ENCODE data around the gene FBXO31.
A peak's percentile ranks its signal among the peaks of the same experiment; 100 is the strongest.
"Not testable (repeated sequence)": the region's sequence is repeated elsewhere in the genome, so short reads cannot be mapped to it uniquely, and the experiment has no call there.

FBXO31 gene

DNA sequence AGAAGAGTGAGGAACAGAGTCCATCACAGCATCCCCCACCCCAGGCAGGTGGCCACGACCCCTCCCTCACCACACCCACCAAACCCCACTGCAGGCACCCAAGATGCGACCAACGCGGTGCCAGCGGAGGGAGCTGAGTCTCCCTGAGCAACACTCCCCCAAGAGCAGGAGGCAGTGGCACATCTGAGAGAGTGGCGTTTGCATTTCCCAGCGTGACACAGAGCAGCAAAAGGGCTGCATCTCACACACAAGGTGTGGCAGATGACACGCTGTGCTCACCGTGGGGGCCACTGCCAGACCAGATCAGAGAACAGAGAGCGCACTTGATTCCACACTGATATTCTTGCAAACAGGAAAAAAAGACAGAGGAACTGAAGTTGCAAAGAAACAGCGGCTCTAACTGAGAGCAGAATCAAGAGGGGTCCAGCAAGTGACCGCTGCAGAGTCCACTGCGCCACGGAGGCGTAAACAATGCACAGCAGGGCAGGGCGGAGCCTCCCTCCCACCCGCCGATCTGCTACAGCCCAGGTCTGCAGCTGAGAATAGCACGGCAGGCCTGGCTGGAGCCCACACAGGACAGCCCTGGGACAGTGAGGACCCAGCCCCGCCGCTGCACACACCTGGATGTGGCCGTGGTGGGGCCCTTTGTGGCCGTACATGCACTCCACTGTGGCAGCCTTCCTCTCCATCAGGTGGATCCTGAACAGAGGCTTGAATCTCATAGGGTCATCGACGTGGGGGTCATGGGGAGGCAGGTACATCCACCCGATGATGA lies 40.4 kb downstream of the FBXO31 start:
- no CpG with 5 or more reads among the region's 26 CpGs for WGBS, 2 donors (ENCODE audit: extremely low coverage in 2 of 2, insufficient read length in 2 of 2, insufficient replicate concordance in 1 of 2)
- Histone ChIP-seq H3K36me3 (replicated peaks in 1 of 2; ENCODE audit: control insufficient read depth in 2 of 2, insufficient read depth in 2 of 2, low read length in 2 of 2) (peaks cover 19 to 43% of the 10 kb centered on the region in 2 donors), H3K4me3 (ENCODE audit: low read length in 2 of 2) (no peak overlapping the region), H2AK5ac (ENCODE audit: low read depth, low read length) (peak overlapping the region; percentile 18), H3K27me3 (ENCODE audit: control insufficient read depth in 3 of 3, insufficient read depth in 3 of 3, low read depth in 1 of 3, low read length in 3 of 3) (no peaks in the 10 kb centered on the region), H3K23ac (ENCODE audit: low read depth, low read length, poor library complexity) (peak overlapping the region; percentile 77), H3K9me3 (replicated peaks in 1 of 2; ENCODE audit: control insufficient read depth in 2 of 2, insufficient read depth in 1 of 2, low read depth in 1 of 2, low read length in 2 of 2) (peaks cover 0 to 4% of the 10 kb centered on the region in 2 donors), H4K91ac (ENCODE audit: low read depth, low read length, poor library complexity) (no peak overlapping the region), H2BK15ac (ENCODE audit: low read length) (peak overlapping the region; percentile 33), H2BK120ac (ENCODE audit: low read depth, low read length) (peak overlapping the region; percentile 56), H3K18ac (ENCODE audit: low read length) (peak overlapping the region; percentile 81), H3K4me1 (ENCODE audit: control insufficient read depth in 2 of 2, insufficient read depth in 1 of 2, low read depth in 1 of 2, low read length in 2 of 2) (peaks cover 0 to 26% of the 10 kb centered on the region in 2 donors), H3K4me2 (ENCODE audit: insufficient read depth, low read length, poor library complexity, severe bottlenecking) (peak overlapping the region; percentile 14), H4K8ac (ENCODE audit: low read depth, low read length) (peak overlapping the region; percentile 10), H3K27ac (replicated peaks; ENCODE audit: low read length) (no peak overlapping the region), H3K14ac (ENCODE audit: low read length) (peak overlapping the region; percentile 92), H2BK5ac (ENCODE audit: low read length) (peak overlapping the region; percentile 93), H2AFZ (ENCODE audit: low read length) (no peak overlapping the region), H2BK12ac (ENCODE audit: low read length) (peak overlapping the region; percentile 68), H3K9ac (ENCODE audit: low read depth, low read length, poor library complexity) (peak overlapping the region; percentile 57), H3K4ac (ENCODE audit: low read length) (peak overlapping the region; percentile 31), H3K79me1 (ENCODE audit: low read depth, low read length) (peaks cover 13% of the 10 kb centered on the region)
- DNase-seq (ENCODE audit: low spot score) = no peak

DNA sequence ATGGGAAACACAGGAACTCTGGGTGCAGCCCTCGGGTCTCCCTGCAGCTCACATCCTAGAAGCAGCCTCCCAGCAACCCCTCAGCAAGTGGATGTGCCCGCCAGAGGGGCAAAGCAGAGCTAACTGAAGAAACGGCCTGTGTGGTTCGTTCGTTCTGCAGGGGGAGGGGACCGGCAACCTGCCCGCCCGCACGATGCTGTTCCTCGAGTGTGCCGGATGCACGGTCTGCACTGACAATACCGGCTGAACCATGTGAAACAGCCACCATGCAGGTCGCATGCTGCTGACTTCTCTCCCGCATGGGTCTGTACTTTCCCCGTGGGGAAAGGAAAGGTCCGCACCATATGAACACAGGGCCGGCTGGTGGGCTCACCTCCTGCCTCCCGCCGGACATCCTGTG lies 41.1 kb downstream of the FBXO31 start:
- Histone ChIP-seq H3K79me1 (ENCODE audit: low read depth, low read length) (peaks cover 11% of the 10 kb centered on the region), H3K9ac (ENCODE audit: low read depth, low read length, poor library complexity) (peak overlapping the region; percentile 57), H4K8ac (ENCODE audit: low read depth, low read length) (no peak overlapping the region), H2BK120ac (ENCODE audit: low read depth, low read length) (no peak overlapping the region), H3K14ac (ENCODE audit: low read length) (peak overlapping the region; percentile 92), H2AK5ac (ENCODE audit: low read depth, low read length) (no peak overlapping the region), H2AFZ (ENCODE audit: low read length) (no peak overlapping the region), H3K18ac (ENCODE audit: low read length) (peak overlapping the region; percentile 5), H3K23ac (ENCODE audit: low read depth, low read length, poor library complexity) (no peak overlapping the region), H2BK12ac (ENCODE audit: low read length) (no peak overlapping the region), H3K9me3 (replicated peaks in 1 of 2; ENCODE audit: control insufficient read depth in 2 of 2, insufficient read depth in 1 of 2, low read depth in 1 of 2, low read length in 2 of 2) (peaks cover 0 to 2% of the 10 kb centered on the region in 2 donors), H3K27ac (replicated peaks; ENCODE audit: low read length) (no peak overlapping the region), H4K91ac (ENCODE audit: low read depth, low read length, poor library complexity) (no peak overlapping the region), H3K4me2 (ENCODE audit: insufficient read depth, low read length, poor library complexity, severe bottlenecking) (no peak overlapping the region), H3K27me3 (ENCODE audit: control insufficient read depth in 3 of 3, insufficient read depth in 3 of 3, low read depth in 1 of 3, low read length in 3 of 3) (no peaks in the 10 kb centered on the region), H2BK15ac (ENCODE audit: low read length) (no peak overlapping the region), H3K4me3 (ENCODE audit: low read length in 2 of 2) (no peak overlapping the region), H3K4ac (ENCODE audit: low read length) (no peak overlapping the region), H3K36me3 (replicated peaks in 1 of 2; ENCODE audit: control insufficient read depth in 2 of 2, insufficient read depth in 2 of 2, low read length in 2 of 2) (peaks cover 19 to 43% of the 10 kb centered on the region in 2 donors), H3K4me1 (ENCODE audit: control insufficient read depth in 2 of 2, insufficient read depth in 1 of 2, low read depth in 1 of 2, low read length in 2 of 2) (peaks cover 0 to 26% of the 10 kb centered on the region in 2 donors), H2BK5ac (ENCODE audit: low read length) (peak overlapping the region; percentile 93)
- WGBS, 2 donors (ENCODE audit: extremely low coverage in 2 of 2, insufficient read length in 2 of 2, insufficient replicate concordance in 1 of 2) = no CpG with 5 or more reads among the region's 20 CpGs
- DNase-seq (ENCODE audit: low spot score) = no peak

DNA sequence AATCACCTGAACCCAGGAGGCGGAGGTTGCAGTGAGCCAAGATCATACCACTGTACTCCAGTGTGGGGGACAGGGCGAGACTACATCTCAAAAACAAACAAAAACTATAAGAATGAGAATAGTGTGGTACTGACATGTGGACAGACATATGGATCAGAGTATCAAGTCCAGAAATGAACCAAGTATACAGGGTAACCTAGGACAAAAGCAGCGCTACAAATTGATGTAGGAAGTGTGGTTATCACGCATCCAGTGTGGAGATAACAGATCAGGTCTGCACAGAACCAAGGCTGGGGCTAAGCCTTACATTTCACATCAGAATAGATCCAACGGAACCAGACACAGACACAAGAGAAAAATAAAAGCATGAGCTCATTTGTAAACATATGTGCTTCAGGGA lies 43.4 kb downstream of the FBXO31 start:
- Histone ChIP-seq H3K4me2 (ENCODE audit: insufficient read depth, low read length, poor library complexity, severe bottlenecking) (no peak overlapping the region), H3K27me3 (ENCODE audit: control insufficient read depth in 3 of 3, insufficient read depth in 3 of 3, low read depth in 1 of 3, low read length in 3 of 3) (no peaks in the 10 kb centered on the region), H2AFZ (ENCODE audit: low read length) (no peak overlapping the region), H3K27ac (replicated peaks; ENCODE audit: low read length) (no peak overlapping the region), H2AK5ac (ENCODE audit: low read depth, low read length) (no peak overlapping the region), H4K8ac (ENCODE audit: low read depth, low read length) (no peak overlapping the region), H3K9me3 (replicated peaks in 1 of 2; ENCODE audit: control insufficient read depth in 2 of 2, insufficient read depth in 1 of 2, low read depth in 1 of 2, low read length in 2 of 2) (peaks cover 0 to 2% of the 10 kb centered on the region in 2 donors), H3K14ac (ENCODE audit: low read length) (no peak overlapping the region), H3K79me1 (ENCODE audit: low read depth, low read length) (peaks cover 13% of the 10 kb centered on the region), H3K9ac (ENCODE audit: low read depth, low read length, poor library complexity) (no peak overlapping the region), H3K4ac (ENCODE audit: low read length) (no peak overlapping the region), H2BK5ac (ENCODE audit: low read length) (no peak overlapping the region), H3K18ac (ENCODE audit: low read length) (no peak overlapping the region), H4K91ac (ENCODE audit: low read depth, low read length, poor library complexity) (no peak overlapping the region), H2BK120ac (ENCODE audit: low read depth, low read length) (no peak overlapping the region), H3K4me3 (ENCODE audit: low read length in 2 of 2) (no peak overlapping the region), H3K36me3 (replicated peaks in 1 of 2; ENCODE audit: control insufficient read depth in 2 of 2, insufficient read depth in 2 of 2, low read length in 2 of 2) (peaks cover 23 to 39% of the 10 kb centered on the region in 2 donors), H3K4me1 (ENCODE audit: control insufficient read depth in 2 of 2, insufficient read depth in 1 of 2, low read depth in 1 of 2, low read length in 2 of 2) (peaks cover 0 to 18% of the 10 kb centered on the region in 2 donors), H2BK12ac (ENCODE audit: low read length) (no peak overlapping the region), H3K23ac (ENCODE audit: low read depth, low read length, poor library complexity) (no peak overlapping the region), H2BK15ac (ENCODE audit: low read length) (no peak overlapping the region)
- DNase-seq (ENCODE audit: low spot score) = no peak
- WGBS, 2 donors (ENCODE audit: extremely low coverage in 2 of 2, insufficient read length in 2 of 2, insufficient replicate concordance in 1 of 2) = no CpG with 5 or more reads among the region's 5 CpGs

DNA sequence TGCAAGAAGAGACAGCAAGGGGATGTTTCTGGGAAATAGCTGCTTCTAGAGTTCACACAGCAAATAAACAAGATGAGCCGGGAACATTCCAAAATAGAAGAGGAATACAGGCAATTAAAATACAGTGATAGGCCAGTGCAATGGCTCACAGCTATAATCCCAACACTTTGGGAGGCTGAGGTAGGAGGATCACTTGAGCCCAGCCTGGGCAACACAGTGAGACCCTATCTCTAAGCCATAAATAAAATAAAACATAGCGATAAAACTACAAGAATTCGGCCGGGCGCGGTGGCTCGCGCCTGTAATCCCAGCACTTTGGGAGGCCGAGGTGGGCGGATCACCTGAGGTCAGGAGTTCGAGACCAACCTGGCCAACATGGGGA lies 43.9 kb downstream of the FBXO31 start:
- H4K91ac ChIP-seq (ENCODE audit: low read depth, low read length, poor library complexity); H2BK15ac ChIP-seq (ENCODE audit: low read length); H2BK5ac ChIP-seq (ENCODE audit: low read length); H3K4me2 ChIP-seq (ENCODE audit: insufficient read depth, low read length, poor library complexity, severe bottlenecking); H2AK5ac ChIP-seq (ENCODE audit: low read depth, low read length); H3K9ac ChIP-seq (ENCODE audit: low read depth, low read length, poor library complexity); H4K8ac ChIP-seq (ENCODE audit: low read depth, low read length); DNase-seq (ENCODE audit: low spot score); H3K27ac ChIP-seq (replicated peaks; ENCODE audit: low read length); H3K4me3 ChIP-seq (ENCODE audit: low read length in 2 of 2); H3K23ac ChIP-seq (ENCODE audit: low read depth, low read length, poor library complexity); H3K9me3 ChIP-seq (replicated peaks in 1 of 2; ENCODE audit: control insufficient read depth in 2 of 2, insufficient read depth in 1 of 2, low read depth in 1 of 2, low read length in 2 of 2); H3K18ac ChIP-seq (ENCODE audit: low read length); H2BK120ac ChIP-seq (ENCODE audit: low read depth, low read length); H3K4ac ChIP-seq (ENCODE audit: low read length); H2BK12ac ChIP-seq (ENCODE audit: low read length); H3K27me3 ChIP-seq (ENCODE audit: control insufficient read depth in 3 of 3, insufficient read depth in 3 of 3, low read depth in 1 of 3, low read length in 3 of 3); H2AFZ ChIP-seq (ENCODE audit: low read length): not testable (repeated sequence)
- Histone ChIP-seq H3K14ac (ENCODE audit: low read length) (peak overlapping the region; percentile 47), H3K4me1 (ENCODE audit: control insufficient read depth in 2 of 2, insufficient read depth in 1 of 2, low read depth in 1 of 2, low read length in 2 of 2) (peaks cover 0 to 15% of the 10 kb centered on the region in 2 donors), H3K79me1 (ENCODE audit: low read depth, low read length) (peaks cover 13% of the 10 kb centered on the region), H3K36me3 (replicated peaks in 1 of 2; ENCODE audit: control insufficient read depth in 2 of 2, insufficient read depth in 2 of 2, low read length in 2 of 2) (peaks cover 24 to 44% of the 10 kb centered on the region in 2 donors)
- no CpG with 5 or more reads among the region's 11 CpGs for WGBS, 2 donors (ENCODE audit: extremely low coverage in 2 of 2, insufficient read length in 2 of 2, insufficient replicate concordance in 1 of 2)
